Lower leg skin (tissue), 4 donors: ENCODE results near the gene S100A2. TPM values are rescaled to one million over a fixed set of nuclear protein-coding genes. Genes with fewer than 3 reads are reported as not detected.

ENCODE experiments used
- DNase-seq, 2 donors: peaks; one replicate each; pipeline ENCODE4 v3.0.0-alpha.2; 2019; ENCODE audit warnings: low spot score in 2 of 2
- H3K4me3 ChIP-seq: fragments of 200-600 bp; sonication (generic); 2 replicates; pipeline ENCODE4 v1.5.1; 2017; ENCODE audit warnings: mild to moderate bottlenecking, low read depth; ENCODE audit not compliant: poor library complexity, severe bottlenecking
- POLR2A ChIP-seq, 2 donors: fragments of 450-650 bp; IDR thresholded peaks; one replicate each; pipeline ENCODE4 v1.6.1; 2016 to 2017; ENCODE audit warnings: antibody characterized with exemption in 2 of 2, mild to moderate bottlenecking in 1 of 2, moderate library complexity in 1 of 2
- WGBS, 2 donors: methylation state at CpG; one replicate each; pipeline ENCODE4 v1.1.5; 2018; 5-methylcytosine and 5-hydroxymethylcytosine counted together
- intact Hi-C: fragments of 100-400 bp; cut with DNase I; formaldehyde crosslinking; loops from one replicate; pipeline ENCODE4 v1.15.0; 2023; ENCODE audit warnings: low total_unique reads
- total RNA-seq, 4 donors: library from RNA; depleted of rRNA; stranded (reverse); fragments of >200 nt; gene quantifications; one replicate each; pipeline ENCODE4 v1.1.0, GENCODE V29; 2016
- TF ChIP-seq, protein P1 (sequence below), 3 donors: fragments of 450-650 bp; IDR thresholded peaks; one replicate each; pipeline ENCODE4 v1.5.1; 2016; ENCODE audit warnings: antibody characterized with exemption in 3 of 3, mild to moderate bottlenecking in 3 of 3, moderate library complexity in 2 of 3

The S100A2 gene
- total RNA-seq, 4 donors from 2014 or later: 71.5 to 143 (median 96.4) TPM

DNA sequence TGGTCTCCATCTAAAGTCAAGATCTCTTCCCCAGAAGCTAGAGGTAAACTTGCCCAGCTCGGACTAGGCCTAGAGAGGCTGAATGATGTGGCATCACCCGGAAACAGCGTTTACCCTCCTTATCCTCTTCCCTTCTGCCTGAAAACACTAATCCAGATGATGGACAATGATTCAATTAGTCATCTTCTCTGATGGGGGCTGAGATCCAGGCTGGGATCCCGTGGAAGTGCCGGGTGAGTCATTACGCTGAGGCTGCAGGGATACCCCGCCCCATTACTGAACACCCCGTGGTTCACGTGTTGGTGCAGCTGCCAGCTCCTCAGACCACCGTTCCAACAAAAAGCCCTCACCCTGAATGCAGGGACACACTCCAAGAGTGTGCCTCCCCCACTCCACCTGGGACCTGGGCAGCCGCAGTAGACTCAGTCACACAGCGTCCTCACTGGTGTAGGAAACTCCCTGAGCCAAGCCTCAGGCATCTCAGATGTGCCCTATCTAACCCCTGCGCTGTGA, 31.9 kb downstream of the S100A2 start:
- no peak overlapping the region for H3K4me3 ChIP-seq
- intact Hi-C loops: loop anchor here (2.0 to 10.0 kb wide), 2 partner anchors 35 to 91 kb away; partner anchors contain the start of genes S100A1 and S100A13
- 2 to 6% methylated on average over 13 of the region's 13 CpGs for WGBS, 2 donors
- peak; percentile 77 to 96 for DNase-seq
- TF ChIP-seq, protein P1, sequence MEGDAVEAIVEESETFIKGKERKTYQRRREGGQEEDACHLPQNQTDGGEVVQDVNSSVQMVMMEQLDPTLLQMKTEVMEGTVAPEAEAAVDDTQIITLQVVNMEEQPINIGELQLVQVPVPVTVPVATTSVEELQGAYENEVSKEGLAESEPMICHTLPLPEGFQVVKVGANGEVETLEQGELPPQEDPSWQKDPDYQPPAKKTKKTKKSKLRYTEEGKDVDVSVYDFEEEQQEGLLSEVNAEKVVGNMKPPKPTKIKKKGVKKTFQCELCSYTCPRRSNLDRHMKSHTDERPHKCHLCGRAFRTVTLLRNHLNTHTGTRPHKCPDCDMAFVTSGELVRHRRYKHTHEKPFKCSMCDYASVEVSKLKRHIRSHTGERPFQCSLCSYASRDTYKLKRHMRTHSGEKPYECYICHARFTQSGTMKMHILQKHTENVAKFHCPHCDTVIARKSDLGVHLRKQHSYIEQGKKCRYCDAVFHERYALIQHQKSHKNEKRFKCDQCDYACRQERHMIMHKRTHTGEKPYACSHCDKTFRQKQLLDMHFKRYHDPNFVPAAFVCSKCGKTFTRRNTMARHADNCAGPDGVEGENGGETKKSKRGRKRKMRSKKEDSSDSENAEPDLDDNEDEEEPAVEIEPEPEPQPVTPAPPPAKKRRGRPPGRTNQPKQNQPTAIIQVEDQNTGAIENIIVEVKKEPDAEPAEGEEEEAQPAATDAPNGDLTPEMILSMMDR (IDR thresholded peaks at IDR 0.05): no peak
- TF ChIP-seq POLR2A (IDR thresholded peaks at IDR 0.05): no peak

DNA sequence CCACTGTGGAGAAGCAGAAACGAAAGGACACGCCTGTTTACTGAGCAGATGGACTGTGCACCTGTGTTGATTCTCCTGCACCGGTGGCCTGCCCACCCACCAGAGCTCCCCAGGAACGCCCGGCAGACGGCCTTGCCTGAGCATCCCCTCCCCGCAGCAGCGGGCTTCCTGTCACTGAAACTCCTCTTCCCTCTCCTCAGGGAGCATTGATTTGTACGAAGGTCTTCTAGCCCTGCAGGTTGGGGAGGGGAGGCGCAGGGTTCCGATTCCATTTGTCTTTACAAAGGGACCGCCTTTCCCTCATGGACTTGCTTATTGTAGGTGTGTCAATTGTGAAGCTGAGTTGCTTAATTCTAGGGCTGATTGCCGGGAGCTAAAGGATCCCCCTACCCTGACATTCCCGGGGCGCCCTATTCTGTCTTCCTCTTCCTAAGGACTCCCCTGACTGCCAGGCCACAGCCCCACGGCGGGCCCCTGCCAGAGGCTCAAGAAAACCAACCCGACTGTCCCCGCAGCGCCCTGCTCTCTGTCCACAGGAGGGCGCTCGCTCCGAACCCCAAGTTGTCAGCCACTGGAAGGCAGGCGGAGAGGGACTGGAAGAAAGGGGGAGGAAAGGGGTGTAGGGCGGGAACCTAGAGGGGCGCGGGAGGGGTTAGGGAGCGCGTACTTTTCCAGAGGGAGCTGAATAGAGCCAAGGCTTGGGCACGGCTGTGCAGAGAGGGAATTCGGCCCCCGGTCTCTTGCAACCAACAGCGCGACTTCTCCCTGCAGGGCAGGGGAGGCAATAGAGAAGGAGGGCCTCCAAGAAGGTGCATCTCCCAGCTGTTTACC, 32.7 kb downstream of the S100A2 start:
- DNase-seq: peak; percentile 89 to 98
- H3K4me3 ChIP-seq: no peak overlapping the region
- intact Hi-C loops: loop anchor here (2.0 to 10.0 kb wide), 2 partner anchors 36 to 92 kb away; partner anchors contain the start of genes S100A1 and S100A13
- 15 to 18% methylated on average over 34 of the region's 34 CpGs for WGBS, 2 donors
- TF ChIP-seq, protein P1 (IDR thresholded peaks at IDR 0.05): peak in 2 of 3 donors; percentile 57 to 80
- TF ChIP-seq POLR2A (IDR thresholded peaks at IDR 0.05): no peak

DNA sequence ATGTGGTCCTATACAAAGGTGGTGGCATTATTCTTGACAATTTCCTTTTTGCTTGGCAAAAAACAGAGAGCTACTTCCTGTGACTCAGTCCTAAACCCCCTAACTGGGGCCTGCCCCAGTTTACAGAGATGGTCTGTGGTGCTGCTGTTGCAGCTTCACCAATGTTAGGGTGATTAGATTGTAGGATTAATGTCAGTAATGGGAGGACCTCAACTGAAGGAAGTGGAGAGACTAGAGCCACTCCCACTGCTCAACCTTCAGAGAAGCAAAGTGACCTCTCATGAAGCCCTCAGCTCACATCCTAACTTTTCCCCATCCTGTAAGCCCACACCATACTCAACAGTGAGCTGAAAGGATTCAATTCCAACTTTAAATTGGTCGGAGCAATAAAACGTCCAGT, 33.5 kb downstream of the S100A2 start:
- no peak overlapping the region for H3K4me3 ChIP-seq
- WGBS, 2 donors: 71 to 73% methylated on average over 2 of the region's 2 CpGs
- no peak for TF ChIP-seq POLR2A (IDR thresholded peaks at IDR 0.05)
- TF ChIP-seq, protein P1 (IDR thresholded peaks at IDR 0.05): no peak
- no peak for DNase-seq
- intact Hi-C loops: loop anchor here (2.0 to 10.0 kb wide), 2 partner anchors 37 to 93 kb away; partner anchors contain the start of genes S100A1 and S100A13

DNA sequence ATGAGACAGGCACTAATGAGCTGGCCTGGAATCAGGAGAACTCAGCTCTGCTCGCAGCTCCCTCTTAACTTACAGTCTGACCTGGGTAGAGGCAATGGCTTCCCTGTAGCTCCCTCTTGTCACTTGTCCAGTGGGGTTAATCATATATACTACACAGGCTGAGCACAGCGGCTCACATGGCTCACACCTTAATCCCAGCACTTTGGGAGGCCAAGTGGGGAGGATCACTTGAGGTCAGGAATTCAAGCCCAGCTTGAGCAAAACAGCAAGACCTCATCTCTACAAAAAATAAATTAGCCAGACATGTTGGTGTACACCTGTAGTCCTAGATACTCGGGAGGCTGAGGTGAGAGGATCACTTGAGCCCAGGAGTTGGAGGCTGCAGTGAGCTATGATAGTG, 34.0 kb downstream of the S100A2 start:
- TF ChIP-seq, protein P1 (IDR thresholded peaks at IDR 0.05): no peak
- no peak for TF ChIP-seq POLR2A (IDR thresholded peaks at IDR 0.05)
- 95% methylated on average over 3 of the region's 3 CpGs for WGBS, 2 donors
- no peak for DNase-seq
- no peak overlapping the region for H3K4me3 ChIP-seq
- intact Hi-C loops: loop anchor here (2.0 to 10.0 kb wide), 2 partner anchors 37 to 93 kb away; partner anchors contain the start of genes S100A1 and S100A13

DNA sequence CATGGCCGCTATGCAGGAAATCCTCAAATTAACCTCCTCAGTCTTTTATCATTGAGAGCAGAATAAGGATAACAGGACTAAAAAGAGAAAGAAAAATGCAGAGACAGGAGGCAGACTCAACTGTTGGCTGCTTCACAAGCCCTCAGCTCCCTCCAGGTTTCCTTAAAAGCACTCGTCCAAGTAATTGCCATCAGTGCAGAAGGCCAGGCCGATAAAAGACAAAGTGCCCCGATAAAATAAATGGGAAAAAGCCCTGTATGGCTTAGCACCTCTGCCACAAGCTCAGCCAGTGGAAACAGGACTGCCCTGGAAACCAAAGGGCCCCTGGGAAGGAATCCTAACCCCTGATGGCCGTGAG, 38.0 kb downstream of the S100A2 start:
- H3K4me3 ChIP-seq: no peak overlapping the region
- intact Hi-C loops: no loop called here
- no peak for DNase-seq
- TF ChIP-seq, protein P1 (IDR thresholded peaks at IDR 0.05): no peak
- TF ChIP-seq POLR2A (IDR thresholded peaks at IDR 0.05): no peak
- 87 to 91% methylated on average over 5 of the region's 5 CpGs for WGBS, 2 donors
